ENCODE results near the gene CFB.
"Not testable (repeated sequence)": the region's sequence is repeated elsewhere in the genome, so short reads cannot be mapped to it uniquely, and the experiment has no call there.

The CFB gene

GRCh38 chr6:31903957-31904356 is 41.9 kb upstream of the CFB start:
- no peaks in the 10 kb centered on the region for H3K9me3 ChIP-seq (ENCODE audit: control insufficient read depth, insufficient read depth, low read length)
- H3K4me1 ChIP-seq (ENCODE audit: control insufficient read depth, insufficient read depth, low read length) = peaks cover 10% of the 10 kb centered on the region
- no peaks in the 10 kb centered on the region for H3K27me3 ChIP-seq (ENCODE audit: control insufficient read depth, insufficient read depth, low read length)
- peaks cover 3% of the 10 kb centered on the region for H3K36me3 ChIP-seq (ENCODE audit: control insufficient read depth, insufficient read depth, low read length)
- H3K4me3 ChIP-seq (ENCODE audit: low read depth, low read length) = no peak overlapping the region
- no peak overlapping the region for H3K9ac ChIP-seq (ENCODE audit: low read depth, low read length)

- Histone ChIP-seq H3K9ac (ENCODE audit: low read depth, low read length) (no peak overlapping the region), H3K36me3 (ENCODE audit: control insufficient read depth, insufficient read depth, low read length) (peaks cover under 1% of the 10 kb centered on the region), H3K4me1 (ENCODE audit: control insufficient read depth, insufficient read depth, low read length) (peaks cover 10% of the 10 kb centered on the region), H3K4me3 (ENCODE audit: low read depth, low read length) (no peak overlapping the region), H3K27me3 (ENCODE audit: control insufficient read depth, insufficient read depth, low read length) (no peaks in the 10 kb centered on the region), H3K9me3 (ENCODE audit: control insufficient read depth, insufficient read depth, low read length) (no peaks in the 10 kb centered on the region)
Measured at GRCh38 chr6:31905041-31905440, 40.9 kb upstream of the CFB start.

- H3K4me1 ChIP-seq (ENCODE audit: control insufficient read depth, insufficient read depth, low read length) = peaks cover 10% of the 10 kb centered on the region
- H3K9ac ChIP-seq (ENCODE audit: low read depth, low read length) = no peak overlapping the region
- H3K36me3 ChIP-seq (ENCODE audit: control insufficient read depth, insufficient read depth, low read length) = no peaks in the 10 kb centered on the region
- H3K4me3 ChIP-seq (ENCODE audit: low read depth, low read length) = no peak overlapping the region
- H3K9me3 ChIP-seq (ENCODE audit: control insufficient read depth, insufficient read depth, low read length) = no peaks in the 10 kb centered on the region
- H3K27me3 ChIP-seq (ENCODE audit: control insufficient read depth, insufficient read depth, low read length) = no peaks in the 10 kb centered on the region
Measured at GRCh38 chr6:31906122-31906521, 39.8 kb upstream of the CFB start.

- not testable (repeated sequence) for H3K9me3 ChIP-seq (ENCODE audit: control insufficient read depth, insufficient read depth, low read length); H3K4me3 ChIP-seq (ENCODE audit: low read depth, low read length); H3K36me3 ChIP-seq (ENCODE audit: control insufficient read depth, insufficient read depth, low read length); H3K27me3 ChIP-seq (ENCODE audit: control insufficient read depth, insufficient read depth, low read length); H3K9ac ChIP-seq (ENCODE audit: low read depth, low read length)
- H3K4me1 ChIP-seq (ENCODE audit: control insufficient read depth, insufficient read depth, low read length) = peaks cover 10% of the 10 kb centered on the region
Measured at GRCh38 chr6:31906727-31907126, 39.2 kb upstream of the CFB start.

GRCh38 chr6:31907158-31907813 is 38.6 kb upstream of the CFB start:
- Histone ChIP-seq H3K27me3 (ENCODE audit: control insufficient read depth, insufficient read depth, low read length) (no peaks in the 10 kb centered on the region), H3K36me3 (ENCODE audit: control insufficient read depth, insufficient read depth, low read length) (no peaks in the 10 kb centered on the region), H3K4me1 (ENCODE audit: control insufficient read depth, insufficient read depth, low read length) (peaks cover 10% of the 10 kb centered on the region), H3K4me3 (ENCODE audit: low read depth, low read length) (no peak overlapping the region), H3K9me3 (ENCODE audit: control insufficient read depth, insufficient read depth, low read length) (no peaks in the 10 kb centered on the region), H3K9ac (ENCODE audit: low read depth, low read length) (no peak overlapping the region)

- H3K27me3 ChIP-seq (ENCODE audit: control insufficient read depth, insufficient read depth, low read length); H3K9ac ChIP-seq (ENCODE audit: low read depth, low read length); H3K36me3 ChIP-seq (ENCODE audit: control insufficient read depth, insufficient read depth, low read length); H3K9me3 ChIP-seq (ENCODE audit: control insufficient read depth, insufficient read depth, low read length); H3K4me3 ChIP-seq (ENCODE audit: low read depth, low read length): not testable (repeated sequence)
- H3K4me1 ChIP-seq (ENCODE audit: control insufficient read depth, insufficient read depth, low read length) = peaks cover 10% of the 10 kb centered on the region
Measured at GRCh38 chr6:31908255-31908654, 37.6 kb upstream of the CFB start.

- Histone ChIP-seq H3K36me3 (ENCODE audit: control insufficient read depth, insufficient read depth, low read length) (no peaks in the 10 kb centered on the region), H3K9ac (ENCODE audit: low read depth, low read length) (no peak overlapping the region), H3K27me3 (ENCODE audit: control insufficient read depth, insufficient read depth, low read length) (no peaks in the 10 kb centered on the region), H3K4me1 (ENCODE audit: control insufficient read depth, insufficient read depth, low read length) (peaks cover 10% of the 10 kb centered on the region), H3K9me3 (ENCODE audit: control insufficient read depth, insufficient read depth, low read length) (no peaks in the 10 kb centered on the region), H3K4me3 (ENCODE audit: low read depth, low read length) (no peak overlapping the region)
Measured at GRCh38 chr6:31908791-31909190, 37.1 kb upstream of the CFB start.

GRCh38 chr6:31909298-31909697 is 36.6 kb upstream of the CFB start:
- not testable (repeated sequence) for H3K36me3 ChIP-seq (ENCODE audit: control insufficient read depth, insufficient read depth, low read length); H3K27me3 ChIP-seq (ENCODE audit: control insufficient read depth, insufficient read depth, low read length); H3K9me3 ChIP-seq (ENCODE audit: control insufficient read depth, insufficient read depth, low read length); H3K4me3 ChIP-seq (ENCODE audit: low read depth, low read length); H3K9ac ChIP-seq (ENCODE audit: low read depth, low read length)
- peaks cover 10% of the 10 kb centered on the region for H3K4me1 ChIP-seq (ENCODE audit: control insufficient read depth, insufficient read depth, low read length)

- Histone ChIP-seq H3K4me1 (ENCODE audit: control insufficient read depth, insufficient read depth, low read length) (no peaks in the 10 kb centered on the region), H3K4me3 (ENCODE audit: low read depth, low read length) (no peak overlapping the region), H3K36me3 (ENCODE audit: control insufficient read depth, insufficient read depth, low read length) (no peaks in the 10 kb centered on the region), H3K9me3 (ENCODE audit: control insufficient read depth, insufficient read depth, low read length) (no peaks in the 10 kb centered on the region), H3K27me3 (ENCODE audit: control insufficient read depth, insufficient read depth, low read length) (no peaks in the 10 kb centered on the region), H3K9ac (ENCODE audit: low read depth, low read length) (no peak overlapping the region)
Measured at GRCh38 chr6:31911826-31912585, 33.9 kb upstream of the CFB start.

GRCh38 chr6:31915351-31915750 is 30.5 kb upstream of the CFB start:
- no peak overlapping the region for H3K4me3 ChIP-seq (ENCODE audit: low read depth, low read length)
- H3K9ac ChIP-seq (ENCODE audit: low read depth, low read length) = no peak overlapping the region
- no peaks in the 10 kb centered on the region for H3K27me3 ChIP-seq (ENCODE audit: control insufficient read depth, insufficient read depth, low read length)
- H3K9me3 ChIP-seq (ENCODE audit: control insufficient read depth, insufficient read depth, low read length) = no peaks in the 10 kb centered on the region
- H3K36me3 ChIP-seq (ENCODE audit: control insufficient read depth, insufficient read depth, low read length) = no peaks in the 10 kb centered on the region
- H3K4me1 ChIP-seq (ENCODE audit: control insufficient read depth, insufficient read depth, low read length) = no peaks in the 10 kb centered on the region

- Histone ChIP-seq H3K4me1 (ENCODE audit: control insufficient read depth, insufficient read depth, low read length) (no peaks in the 10 kb centered on the region), H3K36me3 (ENCODE audit: control insufficient read depth, insufficient read depth, low read length) (no peaks in the 10 kb centered on the region), H3K9me3 (ENCODE audit: control insufficient read depth, insufficient read depth, low read length) (no peaks in the 10 kb centered on the region), H3K4me3 (ENCODE audit: low read depth, low read length) (no peak overlapping the region), H3K27me3 (ENCODE audit: control insufficient read depth, insufficient read depth, low read length) (no peaks in the 10 kb centered on the region), H3K9ac (ENCODE audit: low read depth, low read length) (no peak overlapping the region)
Measured at GRCh38 chr6:31915756-31916155, 30.1 kb upstream of the CFB start.

GRCh38 chr6:31918069-31918720 is 27.7 kb upstream of the CFB start:
- no peaks in the 10 kb centered on the region for H3K27me3 ChIP-seq (ENCODE audit: control insufficient read depth, insufficient read depth, low read length)
- H3K4me1 ChIP-seq (ENCODE audit: control insufficient read depth, insufficient read depth, low read length) = no peaks in the 10 kb centered on the region
- H3K4me3 ChIP-seq (ENCODE audit: low read depth, low read length) = no peak overlapping the region
- no peak overlapping the region for H3K9ac ChIP-seq (ENCODE audit: low read depth, low read length)
- H3K36me3 ChIP-seq (ENCODE audit: control insufficient read depth, insufficient read depth, low read length) = no peaks in the 10 kb centered on the region
- H3K9me3 ChIP-seq (ENCODE audit: control insufficient read depth, insufficient read depth, low read length) = no peaks in the 10 kb centered on the region
